HepG2 (cell line): ENCODE results near the gene COASY. TPM values are rescaled to one million over a fixed set of nuclear protein-coding genes. Genes with fewer than 3 reads are reported as not detected.
A peak's percentile ranks its signal among the peaks of the same experiment; 100 is the strongest.

Source experiments
- ATAC-seq: fragments of 200-7000 bp; cut with Tn5 transposase; 3 replicates; pipeline ENCODE4 v1.9.1; 2020; ENCODE audit warnings: mild to moderate bottlenecking, moderate library complexity
- BruUV-seq: library from RNA; stranded (reverse); fragments of 400-500 nt; replicated peaks from 2 replicates; lab custom pipeline; 2021; lab: Mats Ljungman, UMichigan
- CTCF ChIA-PET: fragments of 300-600 bp; formaldehyde crosslinking; extraction: SDS; loops from one replicate; lab custom pipeline; 2021; ENCODE audit warnings: low total read pairs, inconsistent platforms, low intra/inter-chr PET ratio; lab: Yijun Ruan, JAX
- POLR2A ChIA-PET: fragments of 350-600 bp; sonication (Branson Sonifier 250); formaldehyde crosslinking; loops from one replicate; lab custom pipeline; 2020; ENCODE audit warnings: antibody characterized with exemption, inconsistent platforms; lab: Yijun Ruan, JAX
- DNase-seq: peaks from one replicate; pipeline ENCODE4 v3.0.0-alpha.2; 2015; ENCODE audit warnings: low spot score
- FAIRE-seq: peaks from 3 replicates; lab custom pipeline; 2011; peaks lifted over from hg19 to GRCh38; lab: Jason Lieb, UNC
- H2AFZ ChIP-seq: one replicate; pipeline ENCODE4 v1.6.1; 2011; ENCODE audit warnings: low read length, inconsistent platforms
- H3K27ac ChIP-seq: fragments of 300-600 bp; 3 replicates; pipeline ENCODE4 v1.8.0; 2011; ENCODE audit warnings: mixed run types, mild to moderate bottlenecking, mixed read lengths, low read length, inconsistent platforms; ENCODE audit not compliant: insufficient read depth; ENCODE audit errors: extremely low read length
- H3K27me3 ChIP-seq, 2 experiments: fragments of 200-600 bp in 1 of 2; 2 replicates in 1 of 2; 3 replicates in 1 of 2; pipeline versions ENCODE4 v1.6.0 to v1.8.0; 2011; ENCODE audit warnings: low read length in 2 of 2, mild to moderate bottlenecking in 2 of 2, moderate library complexity in 2 of 2, inconsistent platforms in 1 of 2; ENCODE audit not compliant: insufficient read depth in 2 of 2, control insufficient read depth in 1 of 2
- H3K36me3 ChIP-seq, 2 experiments: fragments of 200-600 bp in 1 of 2; replicated peaks in 1 of 2; 2 replicates in 1 of 2; 3 replicates in 1 of 2; pipeline versions ENCODE4 v1.5.1 to v1.8.0; 2011; ENCODE audit warnings: low read length in 2 of 2, inconsistent platforms in 1 of 2; ENCODE audit not compliant: insufficient read depth in 2 of 2, control insufficient read depth in 1 of 2
- H3K4me1 ChIP-seq: 2 replicates; pipeline ENCODE4 v1.5.1; 2012; ENCODE audit warnings: low read length, inconsistent platforms; ENCODE audit not compliant: insufficient read depth
- H3K4me2 ChIP-seq: 2 replicates; pipeline ENCODE4 v1.6.0; 2011; ENCODE audit warnings: low read depth, low read length, inconsistent platforms
- H3K4me3 ChIP-seq, 3 experiments: fragments of 200-600 bp in 1 of 3; sonication (generic), shearing (Covaris generic) in 1 of 3; replicated peaks in 1 of 3; 2 replicates each; pipeline ENCODE4 v1.5.1; 2011 to 2016; ENCODE audit warnings: low read length in 3 of 3, inconsistent platforms in 2 of 3, low read depth in 2 of 3, mild to moderate bottlenecking in 2 of 3, control low read depth in 1 of 3, mixed read lengths in 1 of 3; ENCODE audit not compliant: insufficient read depth in 1 of 3
- H3K79me2 ChIP-seq: one replicate; pipeline ENCODE4 v1.6.1; 2011; ENCODE audit warnings: low read length, inconsistent platforms; ENCODE audit not compliant: insufficient read depth
- H3K9ac ChIP-seq: 2 replicates; pipeline ENCODE4 v1.6.0; 2011; ENCODE audit warnings: mild to moderate bottlenecking, low read depth, low read length, inconsistent platforms; ENCODE audit not compliant: insufficient read depth
- H3K9me3 ChIP-seq: 2 replicates; pipeline ENCODE4 v1.5.1; 2012; ENCODE audit warnings: mild to moderate bottlenecking, low read length
- H4K20me1 ChIP-seq: 2 replicates; pipeline ENCODE4 v1.6.0; 2011; ENCODE audit warnings: inconsistent platforms, mild to moderate bottlenecking, low read length, moderate library complexity; ENCODE audit not compliant: insufficient read depth
- ARNT2 ChIP-seq: sonication (generic); formaldehyde crosslinking; IDR thresholded peaks from 2 replicates; pipeline ENCODE4 v1.8.0; 2022; ENCODE audit warnings: mild to moderate bottlenecking, low read depth, missing genetic modification reagents, moderate library complexity
- ATF7 ChIP-seq, 2 experiments: fragments of 450-650 bp in 1 of 2; sonication (generic) in 1 of 2; formaldehyde crosslinking in 1 of 2; IDR thresholded peaks; 2 replicates each; pipeline versions ENCODE4 v1.4.0 to v1.6.1; 2016 to 2020; ENCODE audit warnings: antibody characterized with exemption in 1 of 2, mild to moderate bottlenecking in 1 of 2, missing genetic modification reagents in 1 of 2
- CCDC6 ChIP-seq: sonication (generic); formaldehyde crosslinking; IDR thresholded peaks from 2 replicates; pipeline ENCODE4 v1.8.1; 2022; ENCODE audit warnings: mild to moderate bottlenecking, missing genetic modification reagents, moderate library complexity
- DPF2 ChIP-seq: sonication (generic); formaldehyde crosslinking; IDR thresholded peaks from 2 replicates; pipeline ENCODE4 v1.4.0; 2020; ENCODE audit warnings: mild to moderate bottlenecking, low read depth, missing genetic modification reagents, borderline replicate concordance
- HDAC2 ChIP-seq: sonication (generic); formaldehyde crosslinking; IDR thresholded peaks from 2 replicates; pipeline ENCODE4 v1.4.0; 2020; ENCODE audit warnings: missing genetic modification reagents
- HOXA3 ChIP-seq: sonication (generic); formaldehyde crosslinking; IDR thresholded peaks from 2 replicates; pipeline ENCODE4 v1.5.0; 2020; ENCODE audit warnings: missing genetic modification reagents
- NFKB2 ChIP-seq: sonication (generic); formaldehyde crosslinking; IDR thresholded peaks from 2 replicates; pipeline ENCODE4 v1.4.0; 2020; ENCODE audit warnings: missing genetic modification reagents, borderline replicate concordance
- RFXAP ChIP-seq: sonication (generic); formaldehyde crosslinking; IDR thresholded peaks from 2 replicates; pipeline ENCODE4 v1.4.0; 2020; ENCODE audit warnings: missing genetic modification reagents, borderline replicate concordance
- SMC3 ChIP-seq: IDR thresholded peaks from 2 replicates; pipeline ENCODE4 v1.6.1; 2011; ENCODE audit warnings: low read length, improper control_type of control experiment
- TSC22D2 ChIP-seq: sonication (generic); formaldehyde crosslinking; IDR thresholded peaks from 2 replicates; pipeline ENCODE4 v1.5.1; 2020; ENCODE audit warnings: missing genetic modification reagents, mild to moderate bottlenecking, borderline replicate concordance
- ZC3H4 ChIP-seq: sonication (generic); formaldehyde crosslinking; IDR thresholded peaks from 2 replicates; pipeline ENCODE4 v1.4.0; 2020; ENCODE audit warnings: missing genetic modification reagents, borderline replicate concordance
- ZNF263 ChIP-seq: sonication (generic); formaldehyde crosslinking; IDR thresholded peaks from 2 replicates; pipeline ENCODE4 v1.4.0; 2020; ENCODE audit warnings: missing genetic modification reagents
- ZNF614 ChIP-seq: IDR thresholded peaks from 2 replicates; pipeline ENCODE4 v1.6.1; 2018; ENCODE audit warnings: missing biosample characterization, missing genetic modification reagents, inconsistent platforms, borderline replicate concordance
- ZNF766 ChIP-seq: sonication (generic); formaldehyde crosslinking; IDR thresholded peaks from 2 replicates; pipeline ENCODE4 v1.5.0; 2020; ENCODE audit warnings: missing genetic modification reagents, borderline replicate concordance
- whole genome bisulfite sequencing: methylation state at CpG from one replicate; pipeline ENCODE4 v1.1.6; 2017; ENCODE audit warnings: low lambda C conversion rate; 5-methylcytosine and 5-hydroxymethylcytosine counted together
- in situ Hi-C: cut with HindIII; loops from 2 replicates; pipeline ENCODE4 v1.10.0; 2017; ENCODE audit warnings: low pct_unique_long_range_greater_than_20kb; ENCODE audit not compliant: extremely low pct_ligation_motif_present
- intact Hi-C: fragments of 100-400 bp; cut with micrococcal nuclease; formaldehyde crosslinking; loops from one replicate; pipeline ENCODE4 v1.10.0; 2022; ENCODE audit not compliant: unreplicated experiment
- polyA plus RNA-seq, 8 experiments: library from polyadenylated mRNA; depleted of rRNA in 3 of 8; stranded (reverse) in 7 of 8; unstranded in 1 of 8; fragments of >200 nt; fragmentation: Illumina TruSeq in 4 of 8; extraction: Trizol in 4 of 8; gene quantifications; 2 replicates each; pipeline versions ENCODE4 v1.2.1 to v1.2.3, GENCODE V29; 2011 to 2016; ENCODE audit warnings: low read depth in 4 of 8, missing spikeins in 1 of 8, mixed read lengths in 1 of 8; ENCODE audit not compliant: insufficient read depth in 1 of 8
- total RNA-seq, 5 experiments: library from RNA; depleted of rRNA; stranded (reverse); fragments of >200 nt; fragmentation: Illumina TruSeq; extraction: Trizol; gene quantifications; 2 replicates each; pipeline ENCODE4 v1.2.3, GENCODE V29; 2016; ENCODE audit warnings: low read depth in 1 of 5
- TF ChIP-seq, protein P1 (sequence below): sonication (generic); formaldehyde crosslinking; IDR thresholded peaks from 2 replicates; pipeline ENCODE4 v1.4.0; 2020; ENCODE audit warnings: missing genetic modification reagents, mild to moderate bottlenecking, borderline replicate concordance

Gene COASY
- total and polyA plus RNA-seq, 2 of the 13 experiments (the other 11 are each of a cell fraction or from before 2014, with no cell fraction given) = 90.7 to 125 TPM

- no peak overlapping the region for H3K4me3 ChIP-seq
- in situ Hi-C loops = loop anchor here (5.0 kb wide), 1 partner anchor 93 kb away; the partner anchor contains the start of gene CAVIN1
- no peak for FAIRE-seq
- no TSS peak for BruUV-seq
- H3K27ac ChIP-seq = no peak overlapping the region
- TF ChIP-seq ZNF766 (CRISPR knock-in tag) (no peak), ZC3H4 (CRISPR knock-in tag) (no peak), DPF2 (CRISPR knock-in tag) (no peak), SMC3 (no peak)
- TF ChIP-seq, all 625 proteins: peak for 0
- ATAC-seq (no peak), DNase-seq (no peak)
- Histone ChIP-seq H3K9ac (no peak overlapping the region), H3K79me2 (no peaks in the 10 kb centered on the region), H3K36me3 (peaks cover 21 to 36% of the 10 kb centered on the region in 2 experiments), H4K20me1 (no peaks in the 10 kb centered on the region), H3K4me2 (no peak overlapping the region), H3K9me3 (no peaks in the 10 kb centered on the region), H3K27me3 (no peaks in the 10 kb centered on the region), H2AFZ (no peak overlapping the region), H3K4me1 (peaks cover 34% of the 10 kb centered on the region)
- intact Hi-C loops = no loop called here
- over 99% methylated on average over 8 of the region's 8 CpGs for WGBS
- POLR2A ChIA-PET = no interaction called here
- CTCF ChIA-PET = no interaction called here
Observed at GRCh38 chr17:42514867-42515266, 47.1 kb upstream of the COASY start.

- Histone ChIP-seq H2AFZ (no peak overlapping the region), H3K79me2 (no peaks in the 10 kb centered on the region), H3K4me3 (no peak overlapping the region), H3K4me2 (no peak overlapping the region), H3K36me3 (peaks cover 18 to 23% of the 10 kb centered on the region in 2 experiments), H3K4me1 (peaks cover 53% of the 10 kb centered on the region), H3K9me3 (no peaks in the 10 kb centered on the region), H4K20me1 (no peaks in the 10 kb centered on the region), H3K9ac (no peak overlapping the region), H3K27ac (no peak overlapping the region), H3K27me3 (no peaks in the 10 kb centered on the region)
- peak; percentile 82 for FAIRE-seq
- 16% methylated on average over 9 of the region's 9 CpGs for WGBS
- in situ Hi-C loops (loop anchor here (5.0 kb wide), 1 partner anchor 95 kb away; the partner anchor contains the start of gene CAVIN1), intact Hi-C loops (loop anchor here (1.0 kb wide), 3 partner anchors 10 to 89 kb away; no protein-coding TSS in a partner anchor)
- CTCF ChIA-PET = interaction anchor here (0.8 to 2.5 kb wide), 6 partner anchors 10 to 195 kb away, joined by 3 to 28 read pairs (median 12); no protein-coding TSS in a partner anchor
- BruUV-seq = no TSS peak
- DNase-seq = peak; percentile 80
- POLR2A ChIA-PET = interaction anchor here (0.6 to 4.3 kb wide), 5 partner anchors 14 to 95 kb away, joined by 3 to 27 read pairs (median 3); partner anchors contain the start of genes CAVIN1 and NAGLU
- peak; percentile 77 for ATAC-seq
- TF ChIP-seq ZNF263 (CRISPR knock-in tag) (0 out of 2 replicates have a peak, but pooled peaks have one; percentile 23), ARNT2 (CRISPR knock-in tag) (no peak), RFXAP (peak; percentile 49; the same call in 1 of the 2 replicates), CCDC6 (CRISPR knock-in tag) (no peak), TSC22D2 (CRISPR knock-in tag) (0 out of 2 replicates have a peak, but pooled peaks have one; percentile 37), ZNF614 (CRISPR knock-in tag) (peak; percentile 57; the same call in 1 of the 2 replicates), ATF7 (IDR thresholded peaks at IDR 0.05) (no peak), ATF7 (CRISPR knock-in tag; IDR thresholded peaks at IDR 0.05) (no peak), NFKB2 (CRISPR knock-in tag) (peak; percentile 73; the same call in 1 of the 2 replicates), HDAC2 (CRISPR knock-in tag) (peak; percentile 68), HOXA3 (CRISPR knock-in tag) (peak; percentile 47; the same call in 1 of the 2 replicates)
- TF ChIP-seq, protein P1, sequence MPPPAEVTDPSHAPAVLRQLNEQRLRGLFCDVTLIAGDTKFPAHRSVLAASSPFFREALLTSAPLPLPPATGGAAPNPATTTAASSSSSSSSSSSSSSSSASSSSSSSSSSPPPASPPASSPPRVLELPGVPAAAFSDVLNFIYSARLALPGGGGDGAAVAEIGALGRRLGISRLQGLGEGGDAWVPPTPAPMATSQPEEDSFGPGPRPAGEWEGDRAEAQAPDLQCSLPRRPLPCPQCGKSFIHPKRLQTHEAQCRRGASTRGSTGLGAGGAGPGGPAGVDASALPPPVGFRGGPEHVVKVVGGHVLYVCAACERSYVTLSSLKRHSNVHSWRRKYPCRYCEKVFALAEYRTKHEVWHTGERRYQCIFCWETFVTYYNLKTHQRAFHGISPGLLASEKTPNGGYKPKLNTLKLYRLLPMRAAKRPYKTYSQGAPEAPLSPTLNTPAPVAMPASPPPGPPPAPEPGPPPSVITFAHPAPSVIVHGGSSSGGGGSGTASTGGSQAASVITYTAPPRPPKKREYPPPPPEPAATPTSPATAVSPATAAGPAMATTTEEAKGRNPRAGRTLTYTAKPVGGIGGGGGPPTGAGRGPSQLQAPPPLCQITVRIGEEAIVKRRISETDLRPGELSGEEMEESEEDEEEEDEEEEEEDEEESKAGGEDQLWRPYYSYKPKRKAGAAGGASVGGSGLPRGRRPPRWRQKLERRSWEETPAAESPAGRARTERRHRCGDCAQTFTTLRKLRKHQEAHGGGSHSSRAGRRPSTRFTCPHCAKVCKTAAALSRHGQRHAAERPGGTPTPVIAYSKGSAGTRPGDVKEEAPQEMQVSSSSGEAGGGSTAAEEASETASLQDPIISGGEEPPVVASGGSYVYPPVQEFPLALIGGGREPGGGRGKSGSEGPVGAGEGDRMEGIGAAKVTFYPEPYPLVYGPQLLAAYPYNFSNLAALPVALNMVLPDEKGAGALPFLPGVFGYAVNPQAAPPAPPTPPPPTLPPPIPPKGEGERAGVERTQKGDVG (CRISPR knock-in tag) = no peak
Observed at GRCh38 chr17:42517516-42517915, 44.4 kb upstream of the COASY start.
